Coronary artery (tissue), 2 donors: ENCODE results near the gene FRMPD3.
A peak's percentile ranks its signal among the peaks of the same experiment; 100 is the strongest.

Experiments used
- DNase-seq: peaks from one replicate; pipeline ENCODE4 v3.0.0-alpha.2; 2017; ENCODE audit warnings: low spot score
- H3K27ac ChIP-seq, 2 donors: fragments of 200-600 bp; sonication (generic); one replicate each; pipeline ENCODE4 v1.5.1; 2016 to 2019
- H3K4me3 ChIP-seq: fragments of 200-600 bp; sonication (generic); 2 replicates; pipeline ENCODE4 v1.5.1; 2016; ENCODE audit warnings: mild to moderate bottlenecking, moderate library complexity
- CTCF ChIP-seq: fragments of 200-600 bp; sonication (generic); IDR thresholded peaks from one replicate; pipeline ENCODE4 v1.5.1; 2019; ENCODE audit warnings: antibody characterized with exemption

FRMPD3 gene

GRCh38 chrX:107448998-107449835 lies at the start of gene FRMPD3:
Gene FRMPD3 (plus strand): TSS chrX:107449652. CDS start chrX:107526589, 76,937 bp downstream.
- no peak for DNase-seq
- TF ChIP-seq CTCF = no peak
- Histone ChIP-seq H3K4me3 (peak within 1 kb of the TSS; percentile 65), H3K27ac (no peak within 1 kb of the TSS)

- no peak overlapping the region for H3K27ac ChIP-seq
- no peak for TF ChIP-seq CTCF
- no peak overlapping the region for H3K4me3 ChIP-seq
- no peak for DNase-seq
Observed at GRCh38 chrX:107420571-107420970, 28.9 kb upstream of the FRMPD3 start.

DNA sequence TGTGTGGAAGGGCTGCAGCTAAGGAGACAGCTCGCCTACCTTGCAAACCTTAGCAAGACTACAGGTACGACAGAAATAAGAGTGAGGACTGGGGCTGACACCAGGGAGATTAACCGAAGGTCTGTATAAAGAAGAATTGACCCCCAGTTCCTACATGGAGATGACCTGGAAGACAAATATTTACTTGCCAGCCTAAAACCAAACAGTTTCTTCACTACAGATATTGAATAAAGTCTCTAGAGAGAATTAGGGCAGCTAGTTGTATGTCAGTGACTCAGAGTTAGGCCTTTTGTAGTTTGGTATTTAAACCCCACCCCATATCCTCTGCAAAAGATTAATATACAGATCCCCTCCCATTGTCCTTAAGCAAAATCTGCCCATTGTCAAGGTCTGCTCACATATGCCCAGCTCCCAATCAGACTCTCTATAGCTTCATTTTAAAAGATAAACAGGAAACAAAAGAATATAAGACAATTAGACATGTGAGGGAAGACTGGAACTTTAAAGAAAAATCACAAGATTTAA lies 28.1 kb upstream of the FRMPD3 start:
- no peak for TF ChIP-seq CTCF
- H3K4me3 ChIP-seq = no peak overlapping the region
- DNase-seq = no peak
- H3K27ac ChIP-seq = no peak overlapping the region

DNA sequence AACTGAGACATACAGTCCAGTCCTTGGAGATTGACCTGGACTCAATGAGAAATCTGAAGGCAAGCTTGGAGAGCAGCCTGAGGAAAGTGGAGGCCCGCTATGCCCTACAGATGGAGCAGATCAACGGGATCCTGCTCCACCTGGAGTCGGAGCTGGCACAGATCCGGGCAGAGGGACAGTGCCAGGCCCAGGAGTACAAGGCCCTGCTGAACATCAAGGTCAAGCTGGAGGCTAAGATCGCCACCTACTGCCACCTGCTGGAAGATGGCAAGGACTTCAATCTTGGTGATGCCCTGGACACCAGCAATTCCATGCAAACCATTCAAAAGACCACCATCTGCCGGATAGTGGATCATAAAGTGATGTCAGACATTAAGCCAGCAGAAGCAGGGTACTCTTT lies 20.4 kb upstream of the FRMPD3 start:
- no peak for TF ChIP-seq CTCF
- Histone ChIP-seq H3K27ac (no peak overlapping the region), H3K4me3 (no peak overlapping the region)
- no peak for DNase-seq

- Histone ChIP-seq H3K27ac (no peak overlapping the region), H3K4me3 (no peak overlapping the region)
- no peak for DNase-seq
- TF ChIP-seq CTCF = no peak
Observed at GRCh38 chrX:107440187-107440586, 9.3 kb upstream of the FRMPD3 start.

GRCh38 chrX:107440692-107441091 lies 8.8 kb upstream of the FRMPD3 start:
- Histone ChIP-seq H3K4me3 (no peak overlapping the region), H3K27ac (no peak overlapping the region)
- no peak for DNase-seq
- TF ChIP-seq CTCF = no peak
